Measurements from ENCODE around the gene MYMK.

Gene MYMK

DNA sequence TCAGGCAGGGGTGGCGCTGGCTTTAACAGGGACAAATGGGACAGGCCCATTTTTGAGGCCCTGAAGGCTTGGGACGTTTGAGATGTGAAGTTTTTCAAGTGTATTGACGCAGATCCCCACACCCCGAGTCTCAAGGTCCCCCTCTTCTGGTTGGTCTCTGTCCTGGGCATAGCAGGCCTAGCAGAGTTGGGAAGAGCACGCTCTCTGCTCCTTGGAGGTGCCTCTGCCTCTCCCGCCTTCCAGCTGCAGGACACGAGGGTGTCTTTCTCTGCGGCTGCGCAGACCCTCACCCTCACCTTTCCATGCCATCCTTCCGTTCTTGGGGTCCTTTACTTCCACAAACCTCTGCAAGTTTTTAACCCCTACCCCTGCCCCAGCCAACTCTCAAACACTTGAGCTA is 28.4 kb upstream of the MYMK start:
- TF ChIP-seq ARNTL (CRISPR knock-in tag; IDR thresholded peaks at IDR 0.05; ENCODE audit: borderline replicate concordance, low read depth) (no peak), ZC3H10 (CRISPR knock-in tag; IDR thresholded peaks at IDR 0.05) (no peak), TOX (CRISPR knock-in tag; IDR thresholded peaks at IDR 0.05; ENCODE audit: borderline replicate concordance) (no peak), BACH2 (CRISPR knock-in tag; IDR thresholded peaks at IDR 0.05; ENCODE audit: borderline replicate concordance) (no peak), RARB (CRISPR knock-in tag; IDR thresholded peaks at IDR 0.05) (no peak), TCF4 (CRISPR knock-in tag; IDR thresholded peaks at IDR 0.05; ENCODE audit: borderline replicate concordance) (no peak), CREB5 (CRISPR knock-in tag; IDR thresholded peaks at IDR 0.05; ENCODE audit: low read depth) (no peak), PPARA (CRISPR knock-in tag; IDR thresholded peaks at IDR 0.05; ENCODE audit: borderline replicate concordance) (no peak), ZNF565 (CRISPR knock-in tag; conservative IDR thresholded peaks at IDR 0.05; ENCODE audit: low read depth) (no peak), OSR1 (CRISPR knock-in tag; IDR thresholded peaks at IDR 0.05) (no peak)
- TF ChIP-seq, protein P1, sequence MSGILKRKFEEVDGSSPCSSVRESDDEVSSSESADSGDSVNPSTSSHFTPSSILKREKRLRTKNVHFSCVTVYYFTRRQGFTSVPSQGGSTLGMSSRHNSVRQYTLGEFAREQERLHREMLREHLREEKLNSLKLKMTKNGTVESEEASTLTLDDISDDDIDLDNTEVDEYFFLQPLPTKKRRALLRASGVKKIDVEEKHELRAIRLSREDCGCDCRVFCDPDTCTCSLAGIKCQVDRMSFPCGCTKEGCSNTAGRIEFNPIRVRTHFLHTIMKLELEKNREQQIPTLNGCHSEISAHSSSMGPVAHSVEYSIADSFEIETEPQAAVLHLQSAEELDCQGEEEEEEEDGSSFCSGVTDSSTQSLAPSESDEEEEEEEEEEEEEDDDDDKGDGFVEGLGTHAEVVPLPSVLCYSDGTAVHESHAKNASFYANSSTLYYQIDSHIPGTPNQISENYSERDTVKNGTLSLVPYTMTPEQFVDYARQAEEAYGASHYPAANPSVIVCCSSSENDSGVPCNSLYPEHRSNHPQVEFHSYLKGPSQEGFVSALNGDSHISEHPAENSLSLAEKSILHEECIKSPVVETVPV (CRISPR knock-in tag; IDR thresholded peaks at IDR 0.05), result no peak
- ATAC-seq, result no peak

DNA sequence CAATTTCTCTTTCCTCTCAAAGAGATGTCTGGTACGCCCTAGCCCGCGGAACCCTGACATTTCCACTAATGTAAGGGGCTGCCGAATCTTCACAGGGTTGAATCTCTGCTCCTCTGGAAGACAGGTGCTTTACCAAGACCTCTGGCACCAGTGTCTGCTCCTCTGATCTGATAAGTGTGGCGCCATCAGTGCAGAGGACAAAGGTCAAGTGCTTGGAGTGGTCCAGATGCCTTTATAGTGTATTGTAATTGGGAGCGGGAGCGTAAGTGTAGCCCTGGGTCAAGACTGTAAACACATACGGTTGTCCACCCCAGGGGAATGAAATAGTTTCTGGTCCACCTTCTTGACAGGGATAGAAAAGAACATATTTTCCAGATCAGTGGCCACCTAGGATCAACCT is 27.5 kb upstream of the MYMK start:
- no peak for ATAC-seq
- no peak for TF ChIP-seq ZFP3 (CRISPR knock-in tag; IDR thresholded peaks at IDR 0.05)

DNA sequence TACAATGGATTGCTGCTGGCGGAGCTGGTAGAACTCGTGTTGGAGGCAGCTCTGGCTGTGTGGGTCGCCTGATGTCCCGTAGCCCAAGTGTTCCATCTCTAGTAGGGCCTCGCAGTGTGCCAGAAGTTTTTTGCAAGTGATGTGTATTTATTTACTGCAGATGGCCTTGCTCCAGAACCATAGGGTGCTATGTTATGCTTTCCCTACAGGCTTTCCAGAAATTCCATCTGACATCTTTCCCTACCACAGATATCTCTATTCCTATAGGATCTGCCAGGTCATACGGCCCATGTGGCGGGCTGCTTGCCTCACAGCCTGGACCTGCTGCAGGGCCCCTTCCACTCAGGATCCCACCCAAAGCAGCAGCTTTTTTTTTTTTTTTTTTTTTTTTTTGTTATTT is 26.7 kb upstream of the MYMK start:
- no peak for TF ChIP-seq POU6F1 (CRISPR knock-in tag; IDR thresholded peaks at IDR 0.05; ENCODE audit: borderline replicate concordance, low read depth)
- TF ChIP-seq ZNF70 (CRISPR knock-in tag; IDR thresholded peaks at IDR 0.05), result no peak
- no peak for TF ChIP-seq ZNF565 (CRISPR knock-in tag; conservative IDR thresholded peaks at IDR 0.05; ENCODE audit: low read depth)
- no peak for TF ChIP-seq ZC3H10 (CRISPR knock-in tag; IDR thresholded peaks at IDR 0.05)
- no peak for ATAC-seq

DNA sequence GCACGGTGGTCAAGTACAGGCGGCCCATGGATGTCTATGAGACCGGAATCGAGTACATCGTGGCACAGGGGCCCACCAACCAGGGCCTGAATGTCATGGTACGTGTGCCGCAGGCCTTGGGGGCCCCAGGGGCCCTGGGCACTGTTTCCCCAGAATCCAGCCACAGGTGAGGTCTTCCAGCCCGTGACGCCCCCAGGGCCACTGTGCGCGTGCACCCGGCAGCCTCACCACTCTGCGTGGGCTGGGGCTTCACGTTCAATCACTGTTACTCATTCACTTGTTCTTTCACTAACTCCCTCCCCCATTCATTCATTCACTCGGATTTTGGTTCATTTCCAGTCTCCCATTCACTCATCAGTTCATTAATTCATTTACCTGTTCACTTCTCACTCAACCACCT is 22.4 kb upstream of the MYMK start:
- no peak for ATAC-seq
- TF ChIP-seq ZFP3 (CRISPR knock-in tag; IDR thresholded peaks at IDR 0.05) (no peak), ISL1 (CRISPR knock-in tag; IDR thresholded peaks at IDR 0.05) (no peak)

DNA sequence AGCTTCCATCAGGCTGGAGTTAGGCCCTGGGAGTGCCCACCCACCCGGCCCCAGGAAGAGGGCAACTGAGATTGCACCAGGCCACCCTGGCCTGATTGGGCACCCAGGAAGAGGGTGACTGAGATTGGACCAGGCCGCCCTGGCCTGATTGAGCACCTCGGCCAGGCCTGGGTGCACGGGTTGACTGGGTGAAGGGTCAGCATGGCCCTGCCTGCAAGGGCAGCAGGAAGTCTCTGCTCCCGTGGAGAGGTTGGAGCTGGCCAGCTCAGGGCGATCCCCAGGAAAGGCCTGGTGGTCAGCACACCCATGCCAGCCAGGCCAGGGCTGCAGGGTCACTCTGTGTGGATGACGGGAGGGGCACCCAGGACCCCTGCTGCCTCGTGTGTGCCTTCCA is 21.5 kb upstream of the MYMK start:
- no peak for ATAC-seq
- TF ChIP-seq ESRRG (CRISPR knock-in tag; IDR thresholded peaks at IDR 0.05) (no peak), ARNTL (CRISPR knock-in tag; IDR thresholded peaks at IDR 0.05; ENCODE audit: borderline replicate concordance, low read depth) (no peak), CREB5 (CRISPR knock-in tag; IDR thresholded peaks at IDR 0.05; ENCODE audit: low read depth) (no peak), SNAI2 (CRISPR knock-in tag; IDR thresholded peaks at IDR 0.05) (no peak), TCF4 (CRISPR knock-in tag; IDR thresholded peaks at IDR 0.05; ENCODE audit: borderline replicate concordance) (no peak), OSR1 (CRISPR knock-in tag; IDR thresholded peaks at IDR 0.05) (no peak), ISL1 (CRISPR knock-in tag; IDR thresholded peaks at IDR 0.05) (no peak), POU6F1 (CRISPR knock-in tag; IDR thresholded peaks at IDR 0.05; ENCODE audit: borderline replicate concordance, low read depth) (no peak), ZC3H10 (CRISPR knock-in tag; IDR thresholded peaks at IDR 0.05) (no peak), ZNF565 (CRISPR knock-in tag; conservative IDR thresholded peaks at IDR 0.05; ENCODE audit: low read depth) (no peak), GLIS3 (CRISPR knock-in tag; IDR thresholded peaks at IDR 0.05) (no peak), BACH2 (CRISPR knock-in tag; IDR thresholded peaks at IDR 0.05; ENCODE audit: borderline replicate concordance) (no peak), ZFP3 (CRISPR knock-in tag; IDR thresholded peaks at IDR 0.05) (no peak), RARB (CRISPR knock-in tag; IDR thresholded peaks at IDR 0.05) (no peak), TOX (CRISPR knock-in tag; IDR thresholded peaks at IDR 0.05; ENCODE audit: borderline replicate concordance) (no peak), ZNF8 (CRISPR knock-in tag; IDR thresholded peaks at IDR 0.05) (no peak), ZNF70 (CRISPR knock-in tag; IDR thresholded peaks at IDR 0.05) (no peak), ZFP30 (CRISPR knock-in tag; IDR thresholded peaks at IDR 0.05) (no peak)
- TF ChIP-seq, protein P2, sequence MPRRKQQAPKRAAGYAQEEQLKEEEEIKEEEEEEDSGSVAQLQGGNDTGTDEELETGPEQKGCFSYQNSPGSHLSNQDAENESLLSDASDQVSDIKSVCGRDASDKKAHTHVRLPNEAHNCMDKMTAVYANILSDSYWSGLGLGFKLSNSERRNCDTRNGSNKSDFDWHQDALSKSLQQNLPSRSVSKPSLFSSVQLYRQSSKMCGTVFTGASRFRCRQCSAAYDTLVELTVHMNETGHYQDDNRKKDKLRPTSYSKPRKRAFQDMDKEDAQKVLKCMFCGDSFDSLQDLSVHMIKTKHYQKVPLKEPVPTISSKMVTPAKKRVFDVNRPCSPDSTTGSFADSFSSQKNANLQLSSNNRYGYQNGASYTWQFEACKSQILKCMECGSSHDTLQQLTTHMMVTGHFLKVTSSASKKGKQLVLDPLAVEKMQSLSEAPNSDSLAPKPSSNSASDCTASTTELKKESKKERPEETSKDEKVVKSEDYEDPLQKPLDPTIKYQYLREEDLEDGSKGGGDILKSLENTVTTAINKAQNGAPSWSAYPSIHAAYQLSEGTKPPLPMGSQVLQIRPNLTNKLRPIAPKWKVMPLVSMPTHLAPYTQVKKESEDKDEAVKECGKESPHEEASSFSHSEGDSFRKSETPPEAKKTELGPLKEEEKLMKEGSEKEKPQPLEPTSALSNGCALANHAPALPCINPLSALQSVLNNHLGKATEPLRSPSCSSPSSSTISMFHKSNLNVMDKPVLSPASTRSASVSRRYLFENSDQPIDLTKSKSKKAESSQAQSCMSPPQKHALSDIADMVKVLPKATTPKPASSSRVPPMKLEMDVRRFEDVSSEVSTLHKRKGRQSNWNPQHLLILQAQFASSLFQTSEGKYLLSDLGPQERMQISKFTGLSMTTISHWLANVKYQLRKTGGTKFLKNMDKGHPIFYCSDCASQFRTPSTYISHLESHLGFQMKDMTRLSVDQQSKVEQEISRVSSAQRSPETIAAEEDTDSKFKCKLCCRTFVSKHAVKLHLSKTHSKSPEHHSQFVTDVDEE (CRISPR knock-in tag; IDR thresholded peaks at IDR 0.05), result no peak

Measured in SK-N-SH treated with all-trans-retinoic acid at 6 μM for 48 hours (cell line).